ENCODE results near the gene MAP4K2.

GRCh38 chr11:64739871-64740270 lies 63.1 kb downstream of the MAP4K2 start:
- no peak for TF ChIP-seq POLR2AphosphoS5 (IDR thresholded peaks at IDR 0.05; ENCODE audit: low read depth)
- TF ChIP-seq CTCF (conservative IDR thresholded peaks at IDR 0.05; ENCODE audit: low read depth in 2 of 2) = no peak
- TF ChIP-seq REST (IDR thresholded peaks at IDR 0.05; ENCODE audit: unreplicated experiment) = no peak
- TF ChIP-seq EZH2 (IDR thresholded peaks at IDR 0.05; ENCODE audit: low read depth, unreplicated experiment) = no peak
- TF ChIP-seq ZNF331 (CRISPR knock-in tag; IDR thresholded peaks at IDR 0.05; ENCODE audit: low read depth) = no peak
- TF ChIP-seq STAT1 (IDR thresholded peaks at IDR 0.05; ENCODE audit: unreplicated experiment) = no peak
- TF ChIP-seq EZH2phosphoT487 (IDR thresholded peaks at IDR 0.05; ENCODE audit: unreplicated experiment) = no peak
- TF ChIP-seq CREB1 (CRISPR knock-in tag; IDR thresholded peaks at IDR 0.05; ENCODE audit: low read depth) = no peak
- no peak for TF ChIP-seq ZNF114 (CRISPR knock-in tag; IDR thresholded peaks at IDR 0.05)
